IMR-90 (cell line): ENCODE measurements around the gene RNF19B. TPM values are rescaled to one million over a fixed set of nuclear protein-coding genes. Genes with fewer than 3 reads are reported as not detected.

ENCODE experiments used
- ATAC-seq: fragments of 200-7000 bp; cut with Tn5 transposase; 2 replicates; pipeline ENCODE4 v1.9.1; 2020; ENCODE audit warnings: low read depth, mild to moderate bottlenecking, moderate library complexity
- BruUV-seq: library from RNA; stranded (reverse); fragments of 400-500 nt; replicated peaks from 2 replicates; lab custom pipeline; 2021; lab: Mats Ljungman, UMichigan
- CTCF ChIA-PET: fragments of 300-600 bp; formaldehyde crosslinking; extraction: SDS; loops from one replicate; lab custom pipeline; 2021; ENCODE audit warnings: antibody characterized with exemption; lab: Yijun Ruan, JAX
- POLR2A ChIA-PET: fragments of 300-600 bp; sonication (Branson Sonifier 250); formaldehyde crosslinking; loops from one replicate; lab custom pipeline; 2022; ENCODE audit warnings: antibody characterized with exemption; ENCODE audit not compliant: unreplicated experiment; lab: Charles Lee
- DNase-seq: peaks from one replicate; pipeline ENCODE4 v3.0.0; 2013
- H2AFZ ChIP-seq: replicated peaks from 2 replicates; pipeline ENCODE3; 2013; ENCODE audit warnings: low read length, mild to moderate bottlenecking; ENCODE audit not compliant: poor library complexity
- H2AK5ac ChIP-seq: 2 replicates; pipeline ENCODE4 v1.6.1; 2013; ENCODE audit warnings: low read depth, low read length, inconsistent platforms
- H2AK9ac ChIP-seq: replicated peaks from 2 replicates; pipeline ENCODE3; 2013; ENCODE audit warnings: mild to moderate bottlenecking, low read depth, low read length, moderate library complexity; ENCODE audit not compliant: poor library complexity
- H2BK120ac ChIP-seq: 2 replicates; pipeline ENCODE4 v1.6.1; 2013; ENCODE audit warnings: low read depth, low read length, inconsistent platforms
- H2BK15ac ChIP-seq: 3 replicates; pipeline ENCODE4 v1.6.1; 2013; ENCODE audit warnings: low read depth, low read length, inconsistent platforms
- H2BK20ac ChIP-seq: 2 replicates; pipeline ENCODE4 v1.6.1; 2013; ENCODE audit warnings: low read depth, mild to moderate bottlenecking, inconsistent platforms, low read length, moderate library complexity
- H2BK5ac ChIP-seq: 2 replicates; pipeline ENCODE4 v1.6.1; 2013; ENCODE audit warnings: mild to moderate bottlenecking, low read depth, low read length, inconsistent platforms; ENCODE audit not compliant: poor library complexity, severe bottlenecking
- H3K14ac ChIP-seq: replicated peaks from 2 replicates; pipeline ENCODE4 v1.6.1; 2013; ENCODE audit warnings: low read depth, low read length, inconsistent platforms
- H3K18ac ChIP-seq: 2 replicates; pipeline ENCODE4 v1.6.1; 2013; ENCODE audit warnings: low read depth, low read length, control low read depth
- H3K23ac ChIP-seq: 2 replicates; pipeline ENCODE4 v1.6.1; 2013; ENCODE audit warnings: low read depth, low read length, inconsistent platforms
- H3K27ac ChIP-seq: 2 replicates; pipeline ENCODE4 v1.5.1; 2013; ENCODE audit warnings: mild to moderate bottlenecking, control low read depth, low read length; ENCODE audit not compliant: insufficient read depth
- H3K27me3 ChIP-seq: 2 replicates; pipeline ENCODE4 v1.6.1; 2013; ENCODE audit warnings: low read length; ENCODE audit not compliant: control insufficient read depth, insufficient read depth
- H3K36me3 ChIP-seq: 2 replicates; pipeline ENCODE4 v1.6.1; 2013; ENCODE audit warnings: low read length, mixed read lengths; ENCODE audit not compliant: control insufficient read depth, insufficient read depth
- H3K4ac ChIP-seq: 2 replicates; pipeline ENCODE4 v1.6.1; 2013; ENCODE audit warnings: low read depth, low read length, inconsistent platforms
- H3K4me1 ChIP-seq: 2 replicates; pipeline ENCODE4 v1.6.1; 2013; ENCODE audit warnings: low read length, mixed read lengths; ENCODE audit not compliant: control insufficient read depth, insufficient read depth
- H3K4me2 ChIP-seq: 2 replicates; pipeline ENCODE4 v1.6.1; 2013; ENCODE audit warnings: low read depth, mild to moderate bottlenecking, control low read depth, low read length, moderate library complexity
- H3K4me3 ChIP-seq: 2 replicates; pipeline ENCODE4 v1.5.1; 2013; ENCODE audit warnings: low read depth, mild to moderate bottlenecking, control low read depth, low read length, moderate library complexity; ENCODE audit not compliant: insufficient read depth
- H3K56ac ChIP-seq: 2 replicates; pipeline ENCODE4 v1.6.1; 2013; ENCODE audit warnings: low read length, inconsistent platforms; ENCODE audit not compliant: insufficient read depth; ENCODE audit errors: extremely low read depth
- H3K79me1 ChIP-seq, 2 experiments: 2 replicates each; pipeline ENCODE4 v1.6.1; 2013; ENCODE audit warnings: low read length in 2 of 2, inconsistent platforms in 1 of 2, low read depth in 1 of 2
- H3K9ac ChIP-seq: 2 replicates; pipeline ENCODE4 v1.6.1; 2013; ENCODE audit warnings: low read depth, low read length, control low read depth
- H3K9me1 ChIP-seq: 2 replicates; pipeline ENCODE4 v1.6.1; 2013; ENCODE audit warnings: low read length, inconsistent platforms; ENCODE audit not compliant: insufficient read depth
- H3K9me3 ChIP-seq: 2 replicates; pipeline ENCODE4 v1.6.1; 2013; ENCODE audit warnings: low read length; ENCODE audit not compliant: control insufficient read depth, insufficient read depth
- H4K20me1 ChIP-seq: 2 replicates; pipeline ENCODE4 v1.6.1; 2013; ENCODE audit warnings: low read length, inconsistent platforms; ENCODE audit not compliant: insufficient read depth
- H4K5ac ChIP-seq: 2 replicates; pipeline ENCODE4 v1.6.1; 2013; ENCODE audit warnings: mild to moderate bottlenecking, low read depth, low read length, control low read depth
- H4K8ac ChIP-seq, 2 experiments: 2 replicates each; pipeline ENCODE4 v1.6.1; 2013; ENCODE audit warnings: low read depth in 2 of 2, low read length in 2 of 2, control low read depth in 1 of 2, inconsistent platforms in 1 of 2
- H4K91ac ChIP-seq: 2 replicates; pipeline ENCODE4 v1.6.1; 2013; ENCODE audit warnings: low read depth, low read length, inconsistent platforms; ENCODE audit not compliant: insufficient read depth
- BHLHE40 ChIP-seq: fragments of 150-350 bp; IDR thresholded peaks from 2 replicates; pipeline ENCODE4 v1.6.1; 2016; ENCODE audit warnings: mild to moderate bottlenecking, low read depth, low read length
- CEBPB ChIP-seq: IDR thresholded peaks from 2 replicates; pipeline ENCODE4 v1.6.1; 2012; ENCODE audit warnings: low read depth, low read length, improper control_type of control experiment
- CHD1 ChIP-seq: IDR thresholded peaks from 2 replicates; pipeline ENCODE4 v1.6.1; 2012; ENCODE audit warnings: low read depth, low read length, improper control_type of control experiment
- CTCF ChIP-seq: conservative IDR thresholded peaks from 2 replicates; pipeline ENCODE4 v1.5.1; 2012; ENCODE audit warnings: mild to moderate bottlenecking, low read depth, low read length, improper control_type of control experiment
- MAFK ChIP-seq: IDR thresholded peaks from 2 replicates; pipeline ENCODE4 v1.6.1; 2012; ENCODE audit warnings: low read depth, low read length, improper control_type of control experiment
- MAZ ChIP-seq: IDR thresholded peaks from 2 replicates; pipeline ENCODE4 v1.6.1; 2012; ENCODE audit warnings: low read depth, mild to moderate bottlenecking, low read length, improper control_type of control experiment, moderate library complexity, borderline replicate concordance
- MXI1 ChIP-seq: IDR thresholded peaks from 2 replicates; pipeline ENCODE4 v1.6.1; 2012; ENCODE audit warnings: low read depth, mild to moderate bottlenecking, low read length, moderate library complexity, borderline replicate concordance
- NFE2L2 ChIP-seq: fragments of 150-350 bp; IDR thresholded peaks from 2 replicates; pipeline ENCODE4 v1.6.1; 2016; ENCODE audit warnings: low read depth, mild to moderate bottlenecking, low read length
- POLR2A ChIP-seq: IDR thresholded peaks from 2 replicates; pipeline ENCODE4 v1.6.1; 2012; ENCODE audit warnings: mild to moderate bottlenecking, low read depth, low read length
- RAD21 ChIP-seq: IDR thresholded peaks from 2 replicates; pipeline ENCODE4 v1.6.1; 2012; ENCODE audit warnings: low read length, improper control_type of control experiment
- RCOR1 ChIP-seq: IDR thresholded peaks from 2 replicates; pipeline ENCODE4 v1.6.1; 2012; ENCODE audit warnings: mild to moderate bottlenecking, low read length, improper control_type of control experiment; ENCODE audit not compliant: insufficient replicate concordance
- SMC3 ChIP-seq: fragments of 150-350 bp; IDR thresholded peaks from 2 replicates; pipeline ENCODE4 v1.6.1; 2016; ENCODE audit warnings: low read depth, mild to moderate bottlenecking, antibody characterized with exemption, low read length, moderate library complexity
- USF2 ChIP-seq: fragments of 150-350 bp; IDR thresholded peaks from 2 replicates; pipeline ENCODE4 v1.6.1; 2017; ENCODE audit warnings: mild to moderate bottlenecking, antibody characterized with exemption, low read length, low read depth
- WGBS, 2 experiments: methylation state at CpG; one replicate each; pipeline versions ENCODE4 v1.1.5 to v1.1.7; 2013; ENCODE audit warnings: missing lambda C conversion rate in 2 of 2; ENCODE audit not compliant: insufficient read length in 1 of 2; ENCODE audit errors: extremely low coverage in 2 of 2; 5-methylcytosine and 5-hydroxymethylcytosine counted together
- dilution Hi-C: fragments of 300-500 bp; cut with HindIII; formaldehyde crosslinking; loops from one replicate; pipeline ENCODE4 v1.14.3; 2018; ENCODE audit warnings: low sequenced_read_pairs; ENCODE audit not compliant: unreplicated experiment
- in situ Hi-C: fragments of 300-500 bp; cut with MboI; formaldehyde crosslinking; loops from 3 replicates; pipeline ENCODE4 v1.14.3; 2019; ENCODE audit warnings: low sequenced_read_pairs, inconsistent platforms, mixed read lengths
- intact Hi-C: fragments of 100-400 bp; cut with micrococcal nuclease; formaldehyde crosslinking; loops from 2 replicates; pipeline ENCODE4 v1.10.0; 2022
- polyA plus RNA-seq, 3 experiments: library from polyadenylated mRNA; depleted of rRNA; stranded (reverse); fragments of >200 nt; gene quantifications; 2 replicates each; pipeline ENCODE4 v1.2.3, GENCODE V29; 2012; ENCODE audit warnings: low replicate concordance in 1 of 3
- total RNA-seq: library from RNA; depleted of rRNA; stranded (reverse); fragments of >200 nt; gene quantifications from 2 replicates; pipeline ENCODE4 v1.2.3, GENCODE V29; 2012

The RNF19B gene
- total and polyA plus RNA-seq, 2 of the 4 experiments (the other 2 are of a cell fraction): 10.0 to 11.6 TPM

GRCh38 chr1:32927441-32927840 lies 37.2 kb downstream of the RNF19B start:
- Histone ChIP-seq H3K9ac (no peak overlapping the region), H3K4ac (no peak overlapping the region), H2AFZ (no peak overlapping the region), H3K4me1 (no peaks in the 10 kb centered on the region), H3K4me2 (no peak overlapping the region), H3K14ac (no peak overlapping the region), H2BK20ac (no peak overlapping the region), H3K36me3 (no peaks in the 10 kb centered on the region), H3K9me1 (no peaks in the 10 kb centered on the region), H3K27me3 (peaks cover 2% of the 10 kb centered on the region), H3K23ac (no peak overlapping the region), H3K56ac (no peak overlapping the region), H4K5ac (no peak overlapping the region), H3K4me3 (no peak overlapping the region), H3K9me3 (no peaks in the 10 kb centered on the region), H2AK5ac (no peak overlapping the region), H3K27ac (no peak overlapping the region), H4K20me1 (no peaks in the 10 kb centered on the region), H4K8ac (no peak overlapping the region), H2BK5ac (no peak overlapping the region), H2BK120ac (no peak overlapping the region), H2AK9ac (no peak overlapping the region), H3K79me1 (no peaks in the 10 kb centered on the region), H4K91ac (no peak overlapping the region), H2BK15ac (no peak overlapping the region), H3K18ac (no peak overlapping the region)
- intact Hi-C loops: no loop called here
- no TSS peak for BruUV-seq
- in situ Hi-C loops: no loop called here
- DNase-seq (no peak), ATAC-seq (no peak)
- ChIA-PET CTCF (no interaction called here), POLR2A (no interaction called here)
- TF ChIP-seq MAZ: no peak
- no peak for TF ChIP-seq MXI1
- no peak for TF ChIP-seq RCOR1
- no peak for TF ChIP-seq POLR2A
- no peak for TF ChIP-seq CTCF
- TF ChIP-seq CEBPB: no peak
- no peak for TF ChIP-seq RAD21
- no peak for TF ChIP-seq SMC3
- TF ChIP-seq BHLHE40: no peak
- TF ChIP-seq MAFK: no peak
- TF ChIP-seq USF2: no peak
- TF ChIP-seq CHD1: no peak
- TF ChIP-seq NFE2L2: no peak
- dilution Hi-C loops: no loop called here
- no CpG with 5 or more reads among the region's 2 CpGs for WGBS, 2 experiments
